SU-DHL-6 (cell line): ENCODE data around the gene CNIH2.

Experiments
- H2AFZ ChIP-seq: fragments of 200-600 bp; sonication (generic); 2 replicates; pipeline ENCODE4 v1.6.1; 2014; ENCODE audit warnings: low read depth, mild to moderate bottlenecking, moderate library complexity, mixed read lengths, antibody characterized with exemption, low read length; ENCODE audit not compliant: severe bottlenecking
- H3F3A ChIP-seq: fragments of 200-600 bp; shearing (Covaris generic); 2 replicates; pipeline ENCODE4 v1.6.0; 2016; ENCODE audit warnings: antibody characterized with exemption, mild to moderate bottlenecking; ENCODE audit not compliant: insufficient read depth
- H3K27ac ChIP-seq: fragments of 200-600 bp; sonication (generic); 2 replicates; pipeline ENCODE4 v1.5.1; 2016; ENCODE audit warnings: low read depth, mild to moderate bottlenecking, low read length, moderate library complexity, mixed read lengths
- H3K27me3 ChIP-seq: fragments of 200-600 bp; sonication (generic), shearing (Covaris generic); 2 replicates; pipeline ENCODE4 v1.6.0; 2014; ENCODE audit warnings: mild to moderate bottlenecking, low read length
- H3K36me3 ChIP-seq: fragments of 200-600 bp; sonication (generic); 2 replicates; pipeline ENCODE4 v1.6.1; 2014; ENCODE audit warnings: mild to moderate bottlenecking, low read length, mixed read lengths
- H3K4me2 ChIP-seq: fragments of 300-600, 200-600 bp; shearing (Covaris generic), sonication (generic); 2 replicates; pipeline ENCODE4 v1.6.0; 2014; ENCODE audit warnings: low read length, low read depth, mild to moderate bottlenecking; ENCODE audit not compliant: poor library complexity, severe bottlenecking
- H3K4me3 ChIP-seq: fragments of 200-600 bp; sonication (generic); 2 replicates; pipeline ENCODE4 v1.5.1; 2014; ENCODE audit warnings: antibody characterized with exemption, low read length, mild to moderate bottlenecking, mixed read lengths; ENCODE audit not compliant: insufficient read depth, poor library complexity, severe bottlenecking
- H3K79me2 ChIP-seq: fragments of 200-600 bp; sonication (generic); 2 replicates; pipeline ENCODE4 v1.6.1; 2014; ENCODE audit warnings: mild to moderate bottlenecking, low read length, moderate library complexity; ENCODE audit not compliant: insufficient read depth
- H3K9ac ChIP-seq: fragments of 200-600 bp; sonication (generic); 2 replicates; pipeline ENCODE4 v1.7.0; 2014; ENCODE audit warnings: mild to moderate bottlenecking, low read length
- H3K9me2 ChIP-seq: fragments of 200-600 bp; sonication (generic); replicated peaks from 2 replicates; pipeline ENCODE4 v1.6.1; 2014; ENCODE audit warnings: low read length; ENCODE audit not compliant: insufficient read depth
- H3K9me3 ChIP-seq: fragments of 200-600 bp; sonication (generic); 2 replicates; pipeline ENCODE4 v1.6.1; 2014; ENCODE audit warnings: low read length, mixed read lengths; ENCODE audit not compliant: insufficient read depth
- H4K20me1 ChIP-seq: fragments of 200-600 bp; sonication (generic); 2 replicates; pipeline ENCODE4 v1.6.1; 2014; ENCODE audit warnings: low read depth, mild to moderate bottlenecking, antibody characterized with exemption, low read length, moderate library complexity, mixed read lengths
- EZH2phosphoT487 ChIP-seq: fragments of 200-600 bp; sonication (generic), shearing (Covaris generic); conservative IDR thresholded peaks from 2 replicates; pipeline ENCODE4 v1.6.1; 2018; ENCODE audit warnings: mild to moderate bottlenecking, antibody characterized with exemption, low read length, moderate library complexity, mixed read lengths
- TF ChIP-seq, protein P1 (sequence below): fragments of 200-600 bp; sonication (generic); IDR thresholded peaks from one replicate; pipeline ENCODE4 v1.5.1; 2017; ENCODE audit warnings: antibody characterized with exemption, mild to moderate bottlenecking, low read length, moderate library complexity; ENCODE audit not compliant: insufficient read depth, poor library complexity, severe bottlenecking

Gene CNIH2

DNA sequence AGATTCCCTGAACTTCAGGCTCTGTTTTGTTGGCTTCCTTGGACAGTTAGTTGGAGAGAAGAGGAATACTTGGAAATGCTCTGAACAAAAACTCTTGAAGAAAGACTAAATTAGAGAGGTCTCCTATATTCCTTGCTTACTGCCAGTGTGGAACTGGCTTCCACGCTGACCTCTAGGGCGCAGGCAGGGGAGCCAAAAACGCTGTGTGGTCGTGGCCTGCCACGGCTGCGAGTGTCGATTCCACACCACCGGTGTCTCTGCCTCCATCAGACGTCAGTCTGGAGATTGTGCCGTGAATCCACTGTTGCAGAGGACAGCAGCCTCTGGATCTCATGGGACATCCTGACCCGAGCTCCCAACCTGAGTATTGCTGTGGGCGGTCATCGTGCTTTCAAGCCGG is 47.0 kb upstream of the CNIH2 start:
- Histone ChIP-seq H3F3A (no peaks in the 10 kb centered on the region), H3K79me2 (no peaks in the 10 kb centered on the region), H3K9me2 (no peaks in the 10 kb centered on the region), H3K9me3 (no peaks in the 10 kb centered on the region), H4K20me1 (no peaks in the 10 kb centered on the region), H3K4me2 (no peak overlapping the region), H3K9ac (no peak overlapping the region), H3K27ac (no peak overlapping the region), H2AFZ (no peak overlapping the region), H3K36me3 (no peaks in the 10 kb centered on the region), H3K4me3 (no peak overlapping the region), H3K27me3 (no peaks in the 10 kb centered on the region)
- no peak for TF ChIP-seq EZH2phosphoT487

DNA sequence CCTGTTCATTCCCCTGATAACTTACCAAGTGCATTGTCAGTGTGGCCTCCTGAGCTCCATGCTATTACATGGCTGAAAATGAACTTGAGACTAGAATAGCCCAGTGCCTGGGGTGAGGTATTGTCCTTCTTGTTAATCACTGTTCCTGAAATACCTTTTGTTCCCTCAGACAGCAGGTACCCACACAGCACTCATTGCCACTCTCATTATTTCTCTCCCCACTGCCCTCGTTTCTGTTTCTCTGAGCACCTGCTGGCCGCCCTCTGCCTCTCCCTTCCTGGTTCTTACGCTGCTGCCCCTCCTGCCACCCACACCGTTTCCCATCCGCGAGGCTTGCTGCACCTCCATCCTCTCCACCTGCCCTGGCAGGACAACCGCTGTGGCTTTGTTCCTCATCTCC is 46.4 kb upstream of the CNIH2 start:
- no peak for TF ChIP-seq EZH2phosphoT487
- TF ChIP-seq, protein P1, sequence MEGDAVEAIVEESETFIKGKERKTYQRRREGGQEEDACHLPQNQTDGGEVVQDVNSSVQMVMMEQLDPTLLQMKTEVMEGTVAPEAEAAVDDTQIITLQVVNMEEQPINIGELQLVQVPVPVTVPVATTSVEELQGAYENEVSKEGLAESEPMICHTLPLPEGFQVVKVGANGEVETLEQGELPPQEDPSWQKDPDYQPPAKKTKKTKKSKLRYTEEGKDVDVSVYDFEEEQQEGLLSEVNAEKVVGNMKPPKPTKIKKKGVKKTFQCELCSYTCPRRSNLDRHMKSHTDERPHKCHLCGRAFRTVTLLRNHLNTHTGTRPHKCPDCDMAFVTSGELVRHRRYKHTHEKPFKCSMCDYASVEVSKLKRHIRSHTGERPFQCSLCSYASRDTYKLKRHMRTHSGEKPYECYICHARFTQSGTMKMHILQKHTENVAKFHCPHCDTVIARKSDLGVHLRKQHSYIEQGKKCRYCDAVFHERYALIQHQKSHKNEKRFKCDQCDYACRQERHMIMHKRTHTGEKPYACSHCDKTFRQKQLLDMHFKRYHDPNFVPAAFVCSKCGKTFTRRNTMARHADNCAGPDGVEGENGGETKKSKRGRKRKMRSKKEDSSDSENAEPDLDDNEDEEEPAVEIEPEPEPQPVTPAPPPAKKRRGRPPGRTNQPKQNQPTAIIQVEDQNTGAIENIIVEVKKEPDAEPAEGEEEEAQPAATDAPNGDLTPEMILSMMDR = no peak
- Histone ChIP-seq H3K4me3 (no peak overlapping the region), H3K79me2 (no peaks in the 10 kb centered on the region), H3F3A (no peaks in the 10 kb centered on the region), H3K4me2 (no peak overlapping the region), H4K20me1 (no peaks in the 10 kb centered on the region), H3K9me3 (no peaks in the 10 kb centered on the region), H3K36me3 (no peaks in the 10 kb centered on the region), H3K9ac (no peak overlapping the region), H3K9me2 (no peaks in the 10 kb centered on the region), H3K27ac (no peak overlapping the region), H2AFZ (no peak overlapping the region), H3K27me3 (no peaks in the 10 kb centered on the region)

DNA sequence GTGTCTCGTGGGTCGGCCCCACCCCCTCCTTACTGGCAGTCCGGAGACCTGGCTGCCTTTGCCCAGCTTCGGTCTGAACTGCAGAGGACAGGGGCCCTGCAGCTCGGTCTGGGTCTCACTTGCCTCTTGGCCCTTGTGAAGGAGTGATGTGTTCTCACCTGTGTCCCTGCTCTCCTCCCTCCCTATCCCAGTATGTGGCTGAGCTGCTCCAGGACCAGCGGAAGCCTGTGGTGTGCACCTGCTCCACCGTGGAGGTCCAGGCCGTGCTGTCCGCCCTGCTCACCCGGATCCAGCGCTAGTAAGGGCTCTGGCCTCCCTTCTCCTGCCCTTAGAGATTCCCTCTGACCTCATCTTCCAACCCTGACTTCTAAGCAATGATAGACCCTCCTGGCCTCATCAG is 45.2 kb upstream of the CNIH2 start:
- Histone ChIP-seq H3K36me3 (no peaks in the 10 kb centered on the region), H3K27me3 (no peaks in the 10 kb centered on the region), H3F3A (no peaks in the 10 kb centered on the region), H3K27ac (no peak overlapping the region), H2AFZ (no peak overlapping the region), H4K20me1 (no peaks in the 10 kb centered on the region), H3K9me2 (no peaks in the 10 kb centered on the region), H3K9ac (no peak overlapping the region), H3K9me3 (no peaks in the 10 kb centered on the region), H3K79me2 (no peaks in the 10 kb centered on the region), H3K4me3 (no peak overlapping the region), H3K4me2 (no peak overlapping the region)
- no peak for TF ChIP-seq EZH2phosphoT487
- TF ChIP-seq, protein P1 = no peak

DNA sequence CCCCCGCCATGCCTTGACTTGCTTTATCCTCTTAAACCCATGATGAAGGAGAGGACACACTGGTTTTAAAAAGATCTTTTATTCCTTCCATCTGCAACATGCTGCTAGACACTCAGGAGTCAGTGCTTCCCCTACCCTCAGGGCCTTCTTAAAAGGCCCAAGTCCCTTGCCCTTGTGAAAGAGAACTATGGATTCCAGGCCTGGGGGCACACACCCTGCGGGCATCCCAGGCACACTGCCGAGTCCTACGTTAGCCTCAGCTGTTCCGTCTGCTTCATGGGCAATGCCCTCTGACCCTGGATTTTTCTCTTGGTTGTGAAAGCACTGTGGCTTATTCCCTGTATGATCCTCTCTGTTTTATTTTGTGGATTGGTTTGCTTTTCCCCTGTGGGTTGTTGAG is 44.7 kb upstream of the CNIH2 start:
- Histone ChIP-seq H3K27me3 (no peaks in the 10 kb centered on the region), H2AFZ (no peak overlapping the region), H4K20me1 (no peaks in the 10 kb centered on the region), H3K4me2 (no peak overlapping the region), H3F3A (no peaks in the 10 kb centered on the region), H3K36me3 (no peaks in the 10 kb centered on the region), H3K9me3 (no peaks in the 10 kb centered on the region), H3K79me2 (no peaks in the 10 kb centered on the region), H3K27ac (no peak overlapping the region), H3K4me3 (no peak overlapping the region), H3K9ac (no peak overlapping the region), H3K9me2 (no peaks in the 10 kb centered on the region)
- TF ChIP-seq, protein P1 = no peak
- no peak for TF ChIP-seq EZH2phosphoT487
